PC-9 (cell line): ENCODE data around the gene GRID2. TPM values are rescaled to one million over a fixed set of nuclear protein-coding genes. Genes with fewer than 3 reads are reported as not detected.
"Not testable (repeated sequence)": the region's sequence is repeated elsewhere in the genome, so short reads cannot be mapped to it uniquely, and the experiment has no call there.

ENCODE experiments used
- BruUV-seq: library from RNA; stranded (reverse); fragments of 400-500 nt; replicated peaks from 2 replicates; lab custom pipeline; 2021; lab: Mats Ljungman, UMichigan
- CTCF ChIA-PET: fragments of 300-600 bp; sonication (Branson Sonifier 250); formaldehyde crosslinking; loops from one replicate; lab custom pipeline; 2022; ENCODE audit warnings: antibody characterized with exemption; lab: Charles Lee
- POLR2A ChIA-PET: fragments of 300-600 bp; sonication (Branson Sonifier 250); formaldehyde crosslinking; loops from one replicate; lab custom pipeline; 2022; ENCODE audit warnings: antibody characterized with exemption; ENCODE audit not compliant: unreplicated experiment; lab: Charles Lee
- DNase-seq, 2 experiments: peaks; one replicate each; pipeline versions ENCODE4 v3.0.0 to v3.0.0-alpha.2; 2015 to 2022; ENCODE audit warnings: mixed read lengths in 1 of 2
- H2AFZ ChIP-seq: fragments of 200-600 bp; sonication (generic); 2 replicates; pipeline ENCODE4 v1.8.1; 2017; ENCODE audit warnings: antibody characterized with exemption
- H3F3A ChIP-seq: fragments of 200-600 bp; sonication (generic); 2 replicates; pipeline ENCODE4 v1.8.1; 2017; ENCODE audit warnings: antibody characterized with exemption, mild to moderate bottlenecking, low read depth; ENCODE audit not compliant: insufficient read depth
- H3K27ac ChIP-seq: fragments of 200-600 bp; sonication (generic); 2 replicates; pipeline ENCODE4 v1.6.1; 2016; ENCODE audit warnings: mixed run types
- H3K27me3 ChIP-seq: fragments of 200-600 bp; sonication (generic); 2 replicates; pipeline ENCODE4 v1.6.1; 2016; ENCODE audit warnings: low read depth, mixed run types; ENCODE audit not compliant: insufficient read depth
- H3K36me3 ChIP-seq: fragments of 200-600 bp; sonication (generic); 2 replicates; pipeline ENCODE4 v1.6.1; 2016; ENCODE audit warnings: low read depth, mixed run types
- H3K4me1 ChIP-seq: fragments of 200-600 bp; sonication (generic); replicated peaks from 2 replicates; pipeline ENCODE4 v1.6.1; 2016; ENCODE audit warnings: mixed run types; ENCODE audit not compliant: insufficient read depth
- H3K4me2 ChIP-seq: fragments of 200-600 bp; sonication (generic); 2 replicates; pipeline ENCODE4 v1.6.1; 2017; ENCODE audit warnings: mixed run types
- H3K4me3 ChIP-seq: fragments of 200-600 bp; sonication (generic); 2 replicates; pipeline ENCODE4 v1.6.1; 2016; ENCODE audit warnings: mixed run types
- H3K79me2 ChIP-seq: fragments of 200-600 bp; sonication (generic); 2 replicates; pipeline ENCODE4 v1.6.1; 2017; ENCODE audit warnings: low read depth, mixed run types
- H3K9me2 ChIP-seq: fragments of 200-600 bp; sonication (generic); 2 replicates; pipeline ENCODE4 v1.8.1; 2017; ENCODE audit warnings: mild to moderate bottlenecking; ENCODE audit not compliant: insufficient read depth
- H3K9me3 ChIP-seq: fragments of 200-600 bp; sonication (generic); 2 replicates; pipeline ENCODE4 v1.8.1; 2016; ENCODE audit warnings: low read depth; ENCODE audit not compliant: insufficient read depth
- H4K20me1 ChIP-seq: fragments of 200-600 bp; sonication (generic); 2 replicates; pipeline ENCODE4 v1.8.1; 2017; ENCODE audit not compliant: insufficient read depth
- EZH2 ChIP-seq: fragments of 200-600 bp; sonication (generic); IDR thresholded peaks from 2 replicates; pipeline ENCODE4 v1.8.0; 2017; ENCODE audit warnings: antibody characterized with exemption, low read depth
- intact Hi-C: fragments of 100-400 bp; cut with micrococcal nuclease; formaldehyde crosslinking; loops from one replicate; pipeline ENCODE4 v1.10.0; 2022; ENCODE audit not compliant: unreplicated experiment
- total RNA-seq: library from RNA; stranded (reverse); gene quantifications from 2 replicates; pipeline ENCODE4 v1.2.3, GENCODE V29; 2021
- TF ChIP-seq, protein P1 (sequence below): fragments of 200-600 bp; sonication (generic); conservative IDR thresholded peaks from 2 replicates; pipeline ENCODE4 v1.6.1; 2017; ENCODE audit warnings: mixed run types, antibody characterized with exemption, mild to moderate bottlenecking, moderate library complexity

GRID2 gene
- total RNA-seq, 1 experiment from 2014 or later: not detected

DNA sequence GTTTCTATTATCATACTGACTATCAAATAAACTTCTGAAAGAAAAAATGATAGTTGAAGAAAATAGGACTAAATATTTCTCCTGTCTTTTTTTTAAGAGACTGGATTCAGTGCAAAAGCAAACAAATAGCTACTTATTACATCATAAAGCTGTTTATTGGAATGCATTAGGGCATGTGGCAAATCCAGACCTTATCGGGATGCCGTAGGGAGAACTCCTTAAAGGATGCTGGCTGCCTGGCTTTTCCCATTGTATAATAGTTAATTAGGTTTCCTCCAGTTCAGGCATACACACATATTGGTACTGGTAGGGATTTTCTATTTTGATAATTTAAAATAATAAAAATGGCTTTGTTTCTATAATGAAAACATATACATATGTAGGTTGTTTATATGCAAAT, 985.5 kb downstream of the GRID2 start:
- no peak for DNase-seq
- no peaks in the 10 kb centered on the region for H3K27me3 ChIP-seq
- no peaks in the 10 kb centered on the region for H3K9me3 ChIP-seq
- no peak overlapping the region for H3K27ac ChIP-seq
- POLR2A ChIA-PET: no interaction called here
- no peak overlapping the region for H3K4me2 ChIP-seq
- no peak overlapping the region for H3K4me3 ChIP-seq
- H3K79me2 ChIP-seq: no peaks in the 10 kb centered on the region
- H3K36me3 ChIP-seq: no peaks in the 10 kb centered on the region
- H3K9me2 ChIP-seq: no peaks in the 10 kb centered on the region
- no peak overlapping the region for H2AFZ ChIP-seq
- CTCF ChIA-PET: no interaction called here
- BruUV-seq: no TSS peak
- no peak for TF ChIP-seq EZH2
- TF ChIP-seq, protein P1, sequence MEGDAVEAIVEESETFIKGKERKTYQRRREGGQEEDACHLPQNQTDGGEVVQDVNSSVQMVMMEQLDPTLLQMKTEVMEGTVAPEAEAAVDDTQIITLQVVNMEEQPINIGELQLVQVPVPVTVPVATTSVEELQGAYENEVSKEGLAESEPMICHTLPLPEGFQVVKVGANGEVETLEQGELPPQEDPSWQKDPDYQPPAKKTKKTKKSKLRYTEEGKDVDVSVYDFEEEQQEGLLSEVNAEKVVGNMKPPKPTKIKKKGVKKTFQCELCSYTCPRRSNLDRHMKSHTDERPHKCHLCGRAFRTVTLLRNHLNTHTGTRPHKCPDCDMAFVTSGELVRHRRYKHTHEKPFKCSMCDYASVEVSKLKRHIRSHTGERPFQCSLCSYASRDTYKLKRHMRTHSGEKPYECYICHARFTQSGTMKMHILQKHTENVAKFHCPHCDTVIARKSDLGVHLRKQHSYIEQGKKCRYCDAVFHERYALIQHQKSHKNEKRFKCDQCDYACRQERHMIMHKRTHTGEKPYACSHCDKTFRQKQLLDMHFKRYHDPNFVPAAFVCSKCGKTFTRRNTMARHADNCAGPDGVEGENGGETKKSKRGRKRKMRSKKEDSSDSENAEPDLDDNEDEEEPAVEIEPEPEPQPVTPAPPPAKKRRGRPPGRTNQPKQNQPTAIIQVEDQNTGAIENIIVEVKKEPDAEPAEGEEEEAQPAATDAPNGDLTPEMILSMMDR: no peak
- no peaks in the 10 kb centered on the region for H4K20me1 ChIP-seq
- intact Hi-C loops: no loop called here
- H3K4me1 ChIP-seq: no peaks in the 10 kb centered on the region
- no peaks in the 10 kb centered on the region for H3F3A ChIP-seq

DNA sequence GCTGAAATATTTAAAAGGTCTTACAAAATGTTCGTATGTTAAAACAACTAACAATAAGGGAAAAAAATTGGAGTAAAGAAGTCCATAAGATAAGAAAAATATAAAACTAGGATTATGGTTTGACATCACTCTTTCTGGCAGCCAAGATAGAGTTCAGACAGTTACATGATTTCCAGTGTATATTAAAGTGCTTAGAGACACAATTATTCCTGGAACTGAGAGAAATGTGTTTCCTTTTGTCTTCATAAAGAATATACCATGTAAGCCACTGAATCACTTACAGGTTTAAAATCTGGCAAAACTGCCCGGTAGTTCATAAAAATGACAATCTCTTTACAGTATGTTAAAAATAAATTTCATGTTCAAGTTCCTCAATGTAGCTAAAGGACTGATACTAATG, 986.1 kb downstream of the GRID2 start:
- CTCF ChIA-PET: no interaction called here
- DNase-seq: no peak
- Histone ChIP-seq H3K4me2 (no peak overlapping the region), H3K4me3 (no peak overlapping the region), H3K27ac (no peak overlapping the region), H3K9me3 (no peaks in the 10 kb centered on the region), H3K4me1 (no peaks in the 10 kb centered on the region), H3K36me3 (no peaks in the 10 kb centered on the region), H2AFZ (no peak overlapping the region), H3K79me2 (no peaks in the 10 kb centered on the region), H3F3A (no peaks in the 10 kb centered on the region), H3K9me2 (no peaks in the 10 kb centered on the region), H4K20me1 (no peaks in the 10 kb centered on the region), H3K27me3 (no peaks in the 10 kb centered on the region)
- POLR2A ChIA-PET: no interaction called here
- intact Hi-C loops: no loop called here
- TF ChIP-seq, protein P1: no peak
- no TSS peak for BruUV-seq

DNA sequence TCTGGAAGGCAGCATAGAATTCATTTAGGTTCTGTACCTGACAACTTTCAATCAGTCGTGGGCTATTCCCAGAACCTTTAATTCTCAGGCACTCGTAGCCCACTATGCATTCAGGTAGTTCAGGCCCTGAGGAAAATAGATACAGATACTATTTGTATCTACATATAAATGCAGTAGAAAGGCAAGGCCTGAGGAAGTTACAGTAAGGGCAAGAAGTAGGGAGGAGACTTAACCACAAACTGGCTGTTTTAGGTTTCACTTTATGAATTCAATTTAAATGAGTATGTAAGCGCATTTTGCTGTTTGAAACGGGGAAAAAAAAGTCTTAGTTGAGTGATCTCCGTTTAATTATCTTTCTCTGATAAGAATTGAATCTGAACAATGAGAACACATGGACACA, 995.4 kb downstream of the GRID2 start:
- no TSS peak for BruUV-seq
- Histone ChIP-seq H3K9me3 (no peaks in the 10 kb centered on the region), H3K27ac (no peak overlapping the region), H2AFZ (no peak overlapping the region), H3K4me2 (no peak overlapping the region), H3K4me1 (no peaks in the 10 kb centered on the region), H3K79me2 (no peaks in the 10 kb centered on the region), H4K20me1 (no peaks in the 10 kb centered on the region), H3K4me3 (no peak overlapping the region), H3K27me3 (no peaks in the 10 kb centered on the region), H3F3A (no peaks in the 10 kb centered on the region), H3K36me3 (no peaks in the 10 kb centered on the region), H3K9me2 (no peaks in the 10 kb centered on the region)
- ChIA-PET POLR2A (no interaction called here), CTCF (no interaction called here)
- intact Hi-C loops: no loop called here
- no peak for TF ChIP-seq EZH2
- TF ChIP-seq, protein P1: no peak
- DNase-seq: no peak

DNA sequence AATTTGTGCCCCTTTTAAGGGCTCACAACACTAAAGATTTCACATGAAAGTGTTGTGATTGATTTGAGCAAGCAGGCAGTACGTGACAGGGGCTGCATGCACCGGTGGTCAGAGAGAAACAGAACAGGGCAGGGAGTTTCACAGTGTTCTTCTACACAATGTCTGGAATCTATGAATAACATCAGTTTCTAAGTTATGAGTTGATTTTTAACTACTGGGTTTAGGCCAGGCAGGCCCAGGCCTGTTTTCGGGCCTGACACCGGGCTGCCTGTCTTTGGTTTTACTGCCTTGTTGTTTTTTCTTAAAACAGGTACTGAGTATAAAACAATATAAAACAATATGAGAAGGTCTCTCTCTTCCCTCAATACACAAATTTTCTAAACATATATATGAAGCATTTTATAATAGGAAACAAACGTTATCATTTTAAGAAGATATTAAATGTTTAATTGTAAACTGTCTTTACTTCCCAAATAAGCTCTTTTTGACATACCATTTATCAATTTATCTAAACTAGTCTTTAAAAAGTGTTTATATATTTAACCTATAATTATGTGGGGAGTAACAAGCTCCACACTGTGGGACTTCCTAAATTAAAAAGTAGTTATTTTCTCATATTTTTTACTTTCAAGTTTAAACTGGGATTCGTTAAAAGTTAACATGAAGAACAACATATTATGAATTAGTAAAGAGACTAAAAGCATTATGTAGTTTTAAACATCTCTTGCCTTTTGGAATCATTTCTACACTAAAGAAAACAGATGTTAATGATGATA, 997.2 kb downstream of the GRID2 start:
- POLR2A ChIA-PET, BruUV-seq, H3K27me3 ChIP-seq, H2AFZ ChIP-seq, H3K79me2 ChIP-seq, H4K20me1 ChIP-seq, DNase-seq, intact Hi-C loops, H3K36me3 ChIP-seq, H3K4me2 ChIP-seq, H3K27ac ChIP-seq, H3K4me3 ChIP-seq, CTCF ChIA-PET, H3K9me2 ChIP-seq, H3F3A ChIP-seq, H3K4me1 ChIP-seq, H3K9me3 ChIP-seq: not testable (repeated sequence)
